Keratinocyte (primary cell): Measurements from ENCODE around the gene FBH1. TPM values are rescaled to one million over a fixed set of nuclear protein-coding genes. Genes with fewer than 3 reads are reported as not detected.

Experiments
- DNase-seq: peaks from one replicate; pipeline ENCODE4 v3.0.0-alpha.2; 2011; ENCODE audit warnings: low read depth, missing footprints, low spot score
- FAIRE-seq: peaks from 2 replicates; lab custom pipeline; 2011; peaks lifted over from hg19 to GRCh38; lab: Jason Lieb, UNC
- H2AFZ ChIP-seq: 2 replicates; pipeline ENCODE4 v1.6.0; 2012; ENCODE audit warnings: low read length, control low read depth, inconsistent platforms; ENCODE audit not compliant: control insufficient read depth
- H3K27ac ChIP-seq: 2 replicates; pipeline ENCODE4 v1.5.1; 2011; ENCODE audit warnings: low read length; ENCODE audit not compliant: control insufficient read depth, insufficient read depth
- H3K27me3 ChIP-seq: 3 replicates; pipeline ENCODE4 v1.6.0; 2011; ENCODE audit warnings: low read length; ENCODE audit not compliant: control insufficient read depth, insufficient read depth; ENCODE audit errors: extremely low read depth
- H3K36me3 ChIP-seq, 2 experiments: 2 replicates in 1 of 2; 3 replicates in 1 of 2; pipeline ENCODE4 v1.5.1; 2011; ENCODE audit warnings: low read length in 2 of 2, mild to moderate bottlenecking in 1 of 2; ENCODE audit not compliant: control insufficient read depth in 2 of 2, insufficient read depth in 2 of 2; ENCODE audit errors: extremely low read depth in 1 of 2
- H3K4me1 ChIP-seq: 3 replicates; pipeline ENCODE4 v1.5.1; 2011; ENCODE audit warnings: low read length; ENCODE audit not compliant: control insufficient read depth, insufficient read depth; ENCODE audit errors: extremely low read depth
- H3K4me2 ChIP-seq: 3 replicates; pipeline ENCODE4 v1.6.0; 2011; ENCODE audit warnings: low read depth, low read length; ENCODE audit not compliant: control insufficient read depth, insufficient read depth; ENCODE audit errors: extremely low read depth
- H3K4me3 ChIP-seq, 3 experiments: fragments of 200-600 bp in 1 of 3; sonication (generic) in 1 of 3; 2 replicates in 2 of 3; 3 replicates in 1 of 3; pipeline ENCODE4 v1.5.1; 2011 to 2016; ENCODE audit warnings: low read length in 3 of 3, mild to moderate bottlenecking in 3 of 3, control low read depth in 2 of 3, inconsistent platforms in 1 of 3, low read depth in 1 of 3, mixed read lengths in 1 of 3, mixed run types in 1 of 3, moderate library complexity in 1 of 3; ENCODE audit not compliant: control insufficient read depth in 2 of 3, insufficient read depth in 2 of 3; ENCODE audit errors: extremely low read depth in 1 of 3
- H3K79me2 ChIP-seq: 2 replicates; pipeline ENCODE4 v1.6.0; 2012; ENCODE audit warnings: low read length; ENCODE audit not compliant: control insufficient read depth, insufficient read depth
- H3K9ac ChIP-seq: 3 replicates; pipeline ENCODE4 v1.6.0; 2011; ENCODE audit warnings: low read length; ENCODE audit not compliant: control insufficient read depth, insufficient read depth; ENCODE audit errors: extremely low read depth
- H3K9me1 ChIP-seq: 3 replicates; pipeline ENCODE4 v1.6.0; 2011; ENCODE audit warnings: low read length; ENCODE audit not compliant: control insufficient read depth, insufficient read depth; ENCODE audit errors: extremely low read depth
- H3K9me3 ChIP-seq: 2 replicates; pipeline ENCODE4 v1.5.1; 2012; ENCODE audit warnings: low read depth, low read length; ENCODE audit not compliant: control insufficient read depth
- H4K20me1 ChIP-seq: 3 replicates; pipeline ENCODE4 v1.6.0; 2011; ENCODE audit warnings: low read length; ENCODE audit not compliant: control insufficient read depth, insufficient read depth; ENCODE audit errors: extremely low read depth
- CTCF ChIP-seq, 3 experiments: IDR thresholded peaks in 1 of 3; conservative IDR thresholded peaks in 1 of 3; optimal IDR thresholded peaks in 1 of 3; 2 replicates in 2 of 3; 3 replicates in 1 of 3; pipeline versions ENCODE3 to v1.5.1; 2011; ENCODE audit warnings: low read length in 3 of 3, mild to moderate bottlenecking in 3 of 3, moderate library complexity in 2 of 3, control low read depth in 1 of 3, inconsistent platforms in 1 of 3; ENCODE audit not compliant: insufficient read depth in 2 of 3; ENCODE audit errors: extremely low read depth in 1 of 3
- EZH2 ChIP-seq: IDR thresholded peaks from one replicate; pipeline ENCODE4 v1.6.1; 2012; ENCODE audit warnings: inconsistent platforms, mild to moderate bottlenecking, low read length, moderate library complexity
- dilution Hi-C: fragments of 300-500 bp; cut with MboI; formaldehyde crosslinking; loops from one replicate; pipeline ENCODE4 v1.7.0; 2020; ENCODE audit warnings: low sequenced_read_pairs; ENCODE audit not compliant: extremely low pct_ligation_motif_present
- polyA plus RNA-seq, 5 experiments: library from polyadenylated mRNA; depleted of rRNA in 3 of 5; stranded (reverse) in 3 of 5; stranded (forward) in 1 of 5; unstranded in 1 of 5; fragments of >200 nt; gene quantifications; 1 replicate in 1 of 5; 2 replicates in 3 of 5; 3 replicates in 1 of 5; pipeline versions ENCODE4 v1.2.1 to v1.2.3, GENCODE V29; 2011 to 2012; ENCODE audit warnings: missing spikeins in 2 of 5, low read depth in 1 of 5, low replicate concordance in 1 of 5

The FBH1 gene
- polyA plus RNA-seq, 1 donor (not counting 4 experiments of a cell fraction or from before 2014, with no cell fraction given): 61.8 TPM

GRCh38 chr10:5882961-5883360 lies 7.1 kb upstream of the FBH1 start:
- Histone ChIP-seq H3K4me3 (no peak overlapping the region), H2AFZ (no peak overlapping the region), H3K4me2 (no peak overlapping the region), H3K9me3 (no peaks in the 10 kb centered on the region), H4K20me1 (no peaks in the 10 kb centered on the region), H3K9me1 (peaks cover 4% of the 10 kb centered on the region), H3K4me1 (peaks cover 5% of the 10 kb centered on the region), H3K27ac (no peak overlapping the region), H3K36me3 (peaks cover 14 to 27% of the 10 kb centered on the region in 2 experiments), H3K27me3 (no peaks in the 10 kb centered on the region), H3K79me2 (peaks cover 3% of the 10 kb centered on the region), H3K9ac (no peak overlapping the region)
- dilution Hi-C loops: no loop called here
- TF ChIP-seq EZH2: no peak
- no peak for TF ChIP-seq CTCF (optimal IDR thresholded peaks at IDR 0.05 in 1 of 3, IDR thresholded peaks at IDR 0.05 in 1 of 3, conservative IDR thresholded peaks at IDR 0.05 in 1 of 3; ENCODE audit: extremely low read depth in 1 of 3, insufficient read depth in 2 of 3, low read length in 3 of 3)
- DNase-seq (no peak), FAIRE-seq (no peak)

GRCh38 chr10:5885619-5886018 lies 4.4 kb upstream of the FBH1 start:
- Histone ChIP-seq H3K36me3 (peaks cover 8 to 19% of the 10 kb centered on the region in 2 experiments), H3K79me2 (peaks cover 14% of the 10 kb centered on the region), H2AFZ (no peak overlapping the region), H3K27me3 (no peaks in the 10 kb centered on the region), H3K9me1 (peaks cover 4% of the 10 kb centered on the region), H3K4me1 (peaks cover 15% of the 10 kb centered on the region), H3K9me3 (no peaks in the 10 kb centered on the region), H3K4me2 (no peak overlapping the region), H3K27ac (no peak overlapping the region), H4K20me1 (no peaks in the 10 kb centered on the region), H3K9ac (no peak overlapping the region), H3K4me3 (no peak overlapping the region)
- DNase-seq: no peak
- dilution Hi-C loops: no loop called here
- TF ChIP-seq EZH2 (no peak), CTCF (optimal IDR thresholded peaks at IDR 0.05 in 1 of 3, IDR thresholded peaks at IDR 0.05 in 1 of 3, conservative IDR thresholded peaks at IDR 0.05 in 1 of 3; ENCODE audit: extremely low read depth in 1 of 3, insufficient read depth in 2 of 3, low read length in 3 of 3) (no peak)
- FAIRE-seq: no peak
